Epidermal melanocyte (primary cell): Measurements from ENCODE around the gene XXYLT1.
"Not testable (repeated sequence)": the region's sequence is repeated elsewhere in the genome, so short reads cannot be mapped to it uniquely, and the experiment has no call there.

ENCODE experiments used
- DNase-seq: peaks from one replicate; pipeline ENCODE4 v3.0.0; 2011; ENCODE audit warnings: low spot score; ENCODE audit not compliant: insufficient read length

Gene XXYLT1

GRCh38 chr3:195068084-195069080 is 202.6 kb downstream of the XXYLT1 start:
- DNase-seq: no peak

DNA sequence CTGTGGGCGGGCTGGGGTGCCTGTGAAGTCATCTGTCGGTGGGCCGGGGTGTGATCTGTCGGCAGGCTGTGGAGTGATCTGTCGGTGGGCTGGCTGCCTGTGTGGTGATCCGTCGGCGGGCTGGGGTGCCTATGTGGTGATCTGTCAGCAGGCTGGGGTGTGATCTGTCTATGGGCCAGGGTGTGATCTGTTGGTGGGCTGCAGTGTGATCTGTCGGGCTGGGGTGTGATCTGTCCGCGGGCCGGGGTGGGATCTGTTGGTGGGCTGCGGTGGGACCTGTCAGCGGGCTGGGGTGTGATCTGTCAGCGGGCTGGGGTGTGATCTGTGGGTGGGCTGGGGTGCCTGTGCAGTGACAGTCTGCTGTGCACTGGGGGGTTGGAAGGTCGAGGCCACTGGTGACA is 204.5 kb downstream of the XXYLT1 start:
- DNase-seq: no peak

GRCh38 chr3:195065864-195066185 is 205.1 kb downstream of the XXYLT1 start:
- DNase-seq: no peak

DNA sequence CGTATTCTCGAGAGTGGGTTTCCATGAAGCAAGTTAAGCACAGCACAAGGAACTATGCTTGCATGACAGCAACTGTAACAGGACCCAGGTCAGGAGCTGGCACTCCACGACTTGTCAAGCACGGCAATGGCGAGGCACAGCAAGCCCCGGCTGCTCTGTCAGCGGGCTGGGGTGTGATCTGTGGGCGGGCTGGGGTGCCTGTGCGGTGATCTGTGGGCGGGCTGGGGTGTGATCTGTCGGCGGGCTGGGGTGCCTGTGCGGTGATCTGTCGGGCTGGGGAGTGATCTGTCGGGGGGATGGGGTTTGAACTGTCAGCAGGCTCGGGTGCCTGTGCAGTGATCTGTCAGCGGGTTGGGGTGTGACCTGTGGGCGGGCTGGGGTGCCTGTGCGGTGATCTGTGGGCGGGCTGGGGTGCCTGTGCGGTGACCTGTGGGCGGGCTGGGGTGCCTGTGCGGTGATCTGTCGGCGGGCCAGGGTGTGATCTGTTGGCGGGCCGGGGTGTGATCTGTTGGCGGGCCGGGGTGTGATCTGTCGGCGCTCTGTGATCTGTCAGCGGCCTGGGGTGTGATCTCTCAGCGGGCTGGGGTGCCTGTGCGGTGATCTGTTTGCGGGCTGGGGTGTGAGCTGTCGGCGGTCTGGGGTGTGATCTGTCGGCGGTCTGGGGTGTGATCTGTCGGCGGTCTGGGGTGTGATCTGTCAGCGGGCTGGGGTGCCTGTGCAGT is 205.7 kb downstream of the XXYLT1 start:
- DNase-seq: no peak

GRCh38 chr3:195064300-195064931 is 206.5 kb downstream of the XXYLT1 start:
- no peak for DNase-seq

- no peak for DNase-seq
These were observed 207.3 kb downstream of the XXYLT1 start for GRCh38 chr3:195063581-195064193.

DNA sequence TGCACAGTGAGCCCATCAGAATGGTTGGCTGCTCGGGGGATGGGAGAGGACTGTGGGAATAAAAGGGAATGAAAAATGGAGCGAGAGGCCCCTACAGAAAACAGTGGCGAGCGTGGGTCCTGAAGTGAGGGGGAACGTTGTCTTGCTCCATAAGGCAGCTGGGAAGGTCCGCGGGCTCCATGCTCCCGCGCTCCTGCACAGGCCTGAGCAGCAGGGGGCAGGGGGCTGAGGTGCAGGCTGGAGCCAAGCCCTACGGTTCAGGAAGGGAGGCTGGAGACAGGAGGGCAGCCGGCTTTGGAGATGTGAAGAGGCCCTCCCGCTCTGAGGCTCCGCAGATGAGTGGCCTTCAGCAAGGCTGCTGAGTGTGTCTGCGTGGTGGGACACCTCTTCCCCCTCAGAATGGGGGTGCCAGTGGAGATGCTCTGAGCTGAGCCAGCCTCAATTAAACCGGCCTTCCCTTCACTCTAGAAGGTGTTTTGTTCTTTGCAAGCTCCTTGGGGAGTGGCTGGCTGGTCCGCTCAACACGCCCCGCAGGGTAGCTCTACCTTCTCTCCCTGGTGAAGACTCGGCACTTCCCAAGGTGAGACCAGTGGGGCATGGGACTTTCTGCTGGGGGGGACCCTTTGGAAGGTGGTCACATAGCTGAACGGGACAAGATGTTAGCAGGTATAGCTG is 208.0 kb downstream of the XXYLT1 start:
- no peak for DNase-seq

GRCh38 chr3:195061756-195062655 is 209.0 kb downstream of the XXYLT1 start:
- no peak for DNase-seq

DNA sequence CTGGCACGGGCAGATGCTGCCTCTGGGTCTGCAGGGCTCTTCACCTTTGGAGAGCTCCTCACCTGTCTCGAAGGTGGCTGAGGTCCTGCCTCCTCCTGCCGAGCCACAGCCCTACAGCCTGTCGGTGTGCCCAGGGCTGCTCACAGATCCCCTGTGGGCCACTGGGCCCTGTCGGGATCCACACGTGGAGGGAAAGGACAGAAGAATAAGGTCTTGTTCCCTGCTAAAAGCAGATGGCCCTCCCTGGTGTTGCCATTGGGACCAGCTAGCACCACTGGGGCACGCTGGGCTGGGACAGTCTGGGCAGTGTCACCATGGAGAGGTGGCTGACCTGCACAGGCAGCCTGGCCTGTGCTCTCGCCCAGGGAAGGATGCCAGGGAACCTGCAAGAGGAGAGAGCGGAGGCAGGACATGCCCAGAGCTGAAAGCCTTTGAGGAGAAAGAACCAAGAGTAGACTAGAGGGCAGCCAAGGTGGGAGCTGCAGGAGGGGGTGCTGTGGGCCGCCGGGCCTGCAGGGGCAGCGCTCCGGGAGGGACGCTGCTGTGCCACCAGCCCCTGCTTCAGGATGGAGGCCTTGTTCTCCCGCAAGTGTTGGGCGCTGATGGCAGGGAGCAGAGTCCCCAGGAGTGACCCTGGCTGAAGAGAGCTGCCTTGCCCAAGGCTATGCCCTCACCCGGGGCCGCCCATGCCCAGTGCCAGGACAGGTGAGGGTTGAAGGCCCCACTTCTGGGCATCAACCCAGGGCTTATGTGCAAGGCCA is 210.2 kb downstream of the XXYLT1 start:
- no peak for DNase-seq

- no peak for DNase-seq
These were observed 210.8 kb downstream of the XXYLT1 start for GRCh38 chr3:195060217-195060481.

- no peak for DNase-seq
These were observed 211.3 kb downstream of the XXYLT1 start for GRCh38 chr3:195059471-195060216.

DNA sequence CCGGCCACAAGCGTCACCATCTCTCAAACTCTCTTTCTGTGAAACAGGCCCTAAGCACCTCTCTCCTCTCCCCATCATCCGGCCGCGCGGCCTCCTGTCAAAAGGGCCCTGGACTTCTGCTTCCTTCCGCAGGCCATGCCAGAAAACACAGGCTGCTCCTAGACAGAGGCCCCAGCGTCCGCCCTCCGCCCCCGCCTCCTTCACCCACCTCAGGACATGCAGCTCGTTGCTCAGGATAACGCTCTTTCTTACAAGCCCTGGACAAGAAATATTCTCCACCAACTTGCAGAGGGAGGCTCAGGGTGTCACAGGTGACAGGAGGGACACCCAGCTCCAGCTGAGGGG is 212.0 kb downstream of the XXYLT1 start:
- DNase-seq: no peak

GRCh38 chr3:195058336-195059005 is 212.5 kb downstream of the XXYLT1 start:
- no peak for DNase-seq

- DNase-seq: no peak
These were observed 213.2 kb downstream of the XXYLT1 start for GRCh38 chr3:195057716-195058115.

- no peak for DNase-seq
These were observed 214.5 kb downstream of the XXYLT1 start for GRCh38 chr3:195056506-195056905.

GRCh38 chr3:195054311-195054710 is 216.6 kb downstream of the XXYLT1 start:
- DNase-seq: no peak

- no peak for DNase-seq
These were observed 218.0 kb downstream of the XXYLT1 start for GRCh38 chr3:195052939-195053338.

GRCh38 chr3:195050296-195050695 is 220.7 kb downstream of the XXYLT1 start:
- DNase-seq: not testable (repeated sequence)
